Measurements from ENCODE around the gene ZNF664.
A peak's percentile ranks its signal among the peaks of the same experiment; 100 is the strongest.
"Not testable (repeated sequence)": the region's sequence is repeated elsewhere in the genome, so short reads cannot be mapped to it uniquely, and the experiment has no call there.

Gene ZNF664

GRCh38 chr12:123941624-123942237, 31.3 kb upstream of the ZNF664 start:
- peak in 1 of 2 donors; percentile 38 for DNase-seq

- DNase-seq: no peak
These were observed 30.8 kb upstream of the ZNF664 start for GRCh38 chr12:123942238-123942653.

- DNase-seq: no peak
These were observed 29.9 kb upstream of the ZNF664 start for GRCh38 chr12:123942911-123943648.

- no peak for DNase-seq
These were observed 29.2 kb upstream of the ZNF664 start for GRCh38 chr12:123943816-123944215.

- DNase-seq: no peak
These were observed 28.3 kb upstream of the ZNF664 start for GRCh38 chr12:123944696-123945095.

- DNase-seq: no peak
These were observed 27.5 kb upstream of the ZNF664 start for GRCh38 chr12:123945287-123946151.

GRCh38 chr12:123946152-123946515, 26.9 kb upstream of the ZNF664 start:
- no peak for DNase-seq

- DNase-seq: not testable (repeated sequence)
These were observed 26.2 kb upstream of the ZNF664 start for GRCh38 chr12:123946516-123947505.

GRCh38 chr12:123947531-123947930, 25.5 kb upstream of the ZNF664 start:
- not testable (repeated sequence) for DNase-seq

GRCh38 chr12:123948401-123948795, 24.6 kb upstream of the ZNF664 start:
- DNase-seq: no peak

GRCh38 chr12:123948796-123949769, 23.9 kb upstream of the ZNF664 start:
- no peak for DNase-seq

- DNase-seq: no peak
These were observed 23.2 kb upstream of the ZNF664 start for GRCh38 chr12:123949770-123950165.

- DNase-seq: no peak
These were observed 22.3 kb upstream of the ZNF664 start for GRCh38 chr12:123950476-123951349.

GRCh38 chr12:123951467-123951866, 21.5 kb upstream of the ZNF664 start:
- no peak for DNase-seq

- no peak for DNase-seq
These were observed 21.0 kb upstream of the ZNF664 start for GRCh38 chr12:123952037-123952436.

GRCh38 chr12:123954647-123955350, 18.2 kb upstream of the ZNF664 start:
- DNase-seq: no peak

GRCh38 chr12:123956249-123956648, 16.8 kb upstream of the ZNF664 start:
- DNase-seq: no peak

GRCh38 chr12:123957196-123957595, 15.8 kb upstream of the ZNF664 start:
- DNase-seq: no peak

- no peak for DNase-seq
These were observed 14.6 kb upstream of the ZNF664 start for GRCh38 chr12:123958462-123958861.
